NCI-H2171 treated with DMSO at 0.1 percent for 48 hours (cell line): ENCODE data around the gene SPATA3.
A peak's percentile ranks its signal among the peaks of the same experiment; 100 is the strongest.

Experiments used
- DNase-seq: peaks from one replicate; lab custom pipeline; 2025; lab: John Stamatoyannopoulos, UW

SPATA3 gene

GRCh38 chr2:230968921-230969658 lies 26.8 kb upstream of the SPATA3 start:
- no peak for DNase-seq

- no peak for DNase-seq
Observed at GRCh38 chr2:230969659-230970015, 26.3 kb upstream of the SPATA3 start.

- DNase-seq, result no peak
Observed at GRCh38 chr2:230972046-230972445, 23.9 kb upstream of the SPATA3 start.

- DNase-seq, result no peak
Observed at GRCh38 chr2:230974096-230974913, 21.6 kb upstream of the SPATA3 start.

GRCh38 chr2:230975927-230976326 lies 20.0 kb upstream of the SPATA3 start:
- no peak for DNase-seq

GRCh38 chr2:230976671-230977171 lies 19.2 kb upstream of the SPATA3 start:
- no peak for DNase-seq

GRCh38 chr2:230980468-230980867 lies 15.5 kb upstream of the SPATA3 start:
- no peak for DNase-seq

GRCh38 chr2:230981704-230982103 lies 14.2 kb upstream of the SPATA3 start:
- no peak for DNase-seq

- no peak for DNase-seq
Observed at GRCh38 chr2:230982126-230982525, 13.8 kb upstream of the SPATA3 start.

- DNase-seq, result no peak
Observed at GRCh38 chr2:230982528-230982927, 13.4 kb upstream of the SPATA3 start.

- DNase-seq, result no peak
Observed at GRCh38 chr2:230983566-230983965, 12.4 kb upstream of the SPATA3 start.

- DNase-seq, result no peak
Observed at GRCh38 chr2:230984393-230985220, 11.3 kb upstream of the SPATA3 start.

GRCh38 chr2:230985519-230986231 lies 10.2 kb upstream of the SPATA3 start:
- no peak for DNase-seq

GRCh38 chr2:230986520-230987136 lies 9.3 kb upstream of the SPATA3 start:
- DNase-seq, result no peak

GRCh38 chr2:230987137-230988020 lies 8.5 kb upstream of the SPATA3 start:
- DNase-seq, result peak; percentile 42

GRCh38 chr2:230989731-230990130 lies 6.2 kb upstream of the SPATA3 start:
- DNase-seq, result no peak

GRCh38 chr2:230990131-230990898 lies 5.6 kb upstream of the SPATA3 start:
- no peak for DNase-seq

- no peak for DNase-seq
Observed at GRCh38 chr2:230990899-230991150, 5.1 kb upstream of the SPATA3 start.

GRCh38 chr2:230991598-230991997 lies 4.3 kb upstream of the SPATA3 start:
- DNase-seq, result no peak

- no peak for DNase-seq
Observed at GRCh38 chr2:230996661-230997060, 740 bp downstream of the SPATA3 start.
